Activated CD4-positive, alpha-beta memory T cell treated with anti-CD3 and anti-CD28 coated beads, Interleukin-2, amount 10 ng/mL, durations not matched to agents 7 days and 5 days (primary cell): ENCODE results near the gene EMCN. TPM values are rescaled to one million over a fixed set of nuclear protein-coding genes. Genes with fewer than 3 reads are reported as not detected.
"Not testable (repeated sequence)": the region's sequence is repeated elsewhere in the genome, so short reads cannot be mapped to it uniquely, and the experiment has no call there.

Experiments used
- CTCF ChIA-PET: fragments of 350-600 bp; sonication (Branson Sonifier 250); formaldehyde crosslinking; loops from one replicate; lab custom pipeline; 2021; ENCODE audit warnings: antibody characterized with exemption, inconsistent platforms; lab: Charles Lee
- POLR2A ChIA-PET: fragments of 350-600 bp; sonication (Branson Sonifier 250); formaldehyde crosslinking; loops from one replicate; lab custom pipeline; 2021; ENCODE audit warnings: antibody characterized with exemption; lab: Charles Lee
- DNase-seq: peaks from one replicate; pipeline ENCODE4 v3.0.0-alpha.2; 2020
- H3K27ac Mint-ChIP-seq: one replicate; pipeline ENCODE4 v1.8.0; 2021; ENCODE audit warnings: mild to moderate bottlenecking, mixed read lengths
- H3K27me3 Mint-ChIP-seq: one replicate; pipeline ENCODE4 v1.8.0; 2021; ENCODE audit warnings: mixed read lengths
- H3K36me3 Mint-ChIP-seq: one replicate; pipeline ENCODE4 v1.8.0; 2021; ENCODE audit warnings: low read depth, mixed read lengths
- H3K4me1 Mint-ChIP-seq: one replicate; pipeline ENCODE4 v1.8.0; 2021; ENCODE audit warnings: mixed read lengths
- H3K4me3 Mint-ChIP-seq: one replicate; pipeline ENCODE4 v1.8.0; 2021; ENCODE audit warnings: mild to moderate bottlenecking, mixed read lengths
- H3K9me3 Mint-ChIP-seq: one replicate; pipeline ENCODE4 v1.8.0; 2021; ENCODE audit warnings: mixed read lengths
- total RNA-seq, 2 experiments: library from RNA; stranded (reverse); gene quantifications; one replicate each; pipeline ENCODE4 v1.2.3, GENCODE V29; 2021

The EMCN gene
- total RNA-seq, 2 experiments from 2014 or later, result not detected

- no peaks in the 10 kb centered on the region for H3K36me3 Mint-ChIP-seq
- H3K9me3 Mint-ChIP-seq, result peaks cover 4% of the 10 kb centered on the region
- DNase-seq, result no peak
- ChIA-PET POLR2A (no interaction called here), CTCF (no interaction called here)
- no peaks in the 10 kb centered on the region for H3K4me1 Mint-ChIP-seq
- H3K27me3 Mint-ChIP-seq, result peaks cover 5% of the 10 kb centered on the region
- H3K4me3 Mint-ChIP-seq, result no peak overlapping the region
- H3K27ac Mint-ChIP-seq, result no peak overlapping the region
These were observed 158.4 kb downstream of the EMCN start for GRCh38 chr4:100359441-100359840.

DNA sequence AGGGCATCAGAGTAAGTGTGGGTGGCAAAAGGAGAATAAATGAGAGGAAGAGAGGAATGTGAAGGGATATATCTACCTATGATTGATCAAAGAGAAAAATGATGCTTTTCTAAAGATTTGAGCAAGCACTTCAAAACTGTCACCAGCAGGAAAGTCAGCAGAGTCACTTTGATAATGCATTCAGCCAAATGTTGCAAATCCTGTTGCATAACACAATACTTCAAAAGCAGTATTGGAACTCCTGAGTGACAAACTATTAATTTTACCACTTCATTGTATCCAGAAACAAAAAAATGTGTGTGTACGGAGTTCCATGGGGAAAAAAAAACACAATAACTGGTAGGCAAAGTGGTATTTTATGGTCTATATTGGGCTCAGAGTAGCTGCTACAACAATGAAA, 160.3 kb downstream of the EMCN start:
- no peak for DNase-seq
- no peak overlapping the region for H3K27ac Mint-ChIP-seq
- no peaks in the 10 kb centered on the region for H3K4me1 Mint-ChIP-seq
- peaks cover 4% of the 10 kb centered on the region for H3K9me3 Mint-ChIP-seq
- no peaks in the 10 kb centered on the region for H3K36me3 Mint-ChIP-seq
- CTCF ChIA-PET, result no interaction called here
- POLR2A ChIA-PET, result no interaction called here
- peaks cover 5% of the 10 kb centered on the region for H3K27me3 Mint-ChIP-seq
- H3K4me3 Mint-ChIP-seq, result no peak overlapping the region

- H3K27me3 Mint-ChIP-seq, result peaks cover 5% of the 10 kb centered on the region
- no peak overlapping the region for H3K4me3 Mint-ChIP-seq
- no peaks in the 10 kb centered on the region for H3K4me1 Mint-ChIP-seq
- DNase-seq, result no peak
- no peaks in the 10 kb centered on the region for H3K36me3 Mint-ChIP-seq
- no peak overlapping the region for H3K27ac Mint-ChIP-seq
- ChIA-PET CTCF (no interaction called here), POLR2A (no interaction called here)
- H3K9me3 Mint-ChIP-seq, result peaks cover 4% of the 10 kb centered on the region
These were observed 161.7 kb downstream of the EMCN start for GRCh38 chr4:100356172-100356571.

- POLR2A ChIA-PET, H3K27ac Mint-ChIP-seq, H3K9me3 Mint-ChIP-seq, H3K4me3 Mint-ChIP-seq, CTCF ChIA-PET, H3K36me3 Mint-ChIP-seq, DNase-seq, H3K4me1 Mint-ChIP-seq, H3K27me3 Mint-ChIP-seq: not testable (repeated sequence)
These were observed 165.5 kb downstream of the EMCN start for GRCh38 chr4:100352352-100352751.

DNA sequence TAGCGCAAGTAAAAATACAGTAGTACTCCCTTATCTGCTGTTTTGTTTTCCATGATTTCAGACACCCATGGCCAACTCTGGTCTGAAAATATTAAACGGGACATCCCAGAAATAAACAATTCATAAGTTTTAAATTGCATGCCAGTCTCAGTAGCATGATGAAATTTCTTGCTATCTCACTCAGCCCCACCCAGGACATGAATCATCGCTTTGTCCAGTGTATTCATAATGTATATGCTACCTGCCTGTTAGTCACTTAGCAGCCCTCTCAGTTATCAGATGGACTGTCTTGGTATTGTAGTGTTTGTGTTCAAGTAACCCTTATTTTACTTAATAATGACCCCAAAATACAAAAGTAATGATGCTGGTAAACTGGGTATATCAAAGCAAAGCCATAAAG, 169.3 kb downstream of the EMCN start:
- no peaks in the 10 kb centered on the region for H3K36me3 Mint-ChIP-seq
- POLR2A ChIA-PET, result no interaction called here
- H3K4me3 Mint-ChIP-seq, result no peak overlapping the region
- no peak for DNase-seq
- no peaks in the 10 kb centered on the region for H3K27me3 Mint-ChIP-seq
- no peak overlapping the region for H3K27ac Mint-ChIP-seq
- H3K9me3 Mint-ChIP-seq, result no peaks in the 10 kb centered on the region
- no peaks in the 10 kb centered on the region for H3K4me1 Mint-ChIP-seq
- CTCF ChIA-PET, result no interaction called here

GRCh38 chr4:100347241-100347640, 170.6 kb downstream of the EMCN start:
- Mint-ChIP-seq H3K27me3 (no peaks in the 10 kb centered on the region), H3K27ac (no peak overlapping the region), H3K9me3 (no peaks in the 10 kb centered on the region), H3K36me3 (no peaks in the 10 kb centered on the region), H3K4me1 (no peaks in the 10 kb centered on the region), H3K4me3 (no peak overlapping the region)
- CTCF ChIA-PET, result no interaction called here
- POLR2A ChIA-PET, result no interaction called here
- no peak for DNase-seq

DNA sequence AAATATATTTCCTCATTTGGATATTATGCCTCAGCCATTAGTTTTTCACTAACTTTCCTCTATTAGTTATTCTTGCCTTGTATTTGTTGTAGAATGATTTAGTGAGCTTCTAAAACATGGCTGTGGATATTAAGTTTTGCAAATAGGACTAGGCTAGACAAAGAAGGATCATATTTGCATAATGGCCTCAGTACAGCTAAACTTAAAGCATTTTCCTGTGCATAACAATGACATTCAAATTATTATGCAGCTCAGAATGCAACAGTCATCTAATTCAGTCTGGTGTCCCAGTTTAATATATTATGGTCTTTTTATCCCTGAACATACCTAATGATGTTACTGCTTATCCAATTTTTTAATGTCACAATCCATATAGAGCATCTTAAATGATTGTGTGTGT, 172.2 kb downstream of the EMCN start:
- POLR2A ChIA-PET, result no interaction called here
- no peak overlapping the region for H3K27ac Mint-ChIP-seq

More for the DNA sequence above, 172.2 kb downstream of the EMCN start:
- H3K4me3 Mint-ChIP-seq, result no peak overlapping the region
- H3K4me1 Mint-ChIP-seq, result no peaks in the 10 kb centered on the region
- H3K36me3 Mint-ChIP-seq, result no peaks in the 10 kb centered on the region
- CTCF ChIA-PET, result no interaction called here
- no peak for DNase-seq
- no peaks in the 10 kb centered on the region for H3K27me3 Mint-ChIP-seq
- H3K9me3 Mint-ChIP-seq, result no peaks in the 10 kb centered on the region
